ENCODE results near the gene TMC7.
A peak's percentile ranks its signal among the peaks of the same experiment; 100 is the strongest.
"Not testable (repeated sequence)": the region's sequence is repeated elsewhere in the genome, so short reads cannot be mapped to it uniquely, and the experiment has no call there.

TMC7 gene

DNA sequence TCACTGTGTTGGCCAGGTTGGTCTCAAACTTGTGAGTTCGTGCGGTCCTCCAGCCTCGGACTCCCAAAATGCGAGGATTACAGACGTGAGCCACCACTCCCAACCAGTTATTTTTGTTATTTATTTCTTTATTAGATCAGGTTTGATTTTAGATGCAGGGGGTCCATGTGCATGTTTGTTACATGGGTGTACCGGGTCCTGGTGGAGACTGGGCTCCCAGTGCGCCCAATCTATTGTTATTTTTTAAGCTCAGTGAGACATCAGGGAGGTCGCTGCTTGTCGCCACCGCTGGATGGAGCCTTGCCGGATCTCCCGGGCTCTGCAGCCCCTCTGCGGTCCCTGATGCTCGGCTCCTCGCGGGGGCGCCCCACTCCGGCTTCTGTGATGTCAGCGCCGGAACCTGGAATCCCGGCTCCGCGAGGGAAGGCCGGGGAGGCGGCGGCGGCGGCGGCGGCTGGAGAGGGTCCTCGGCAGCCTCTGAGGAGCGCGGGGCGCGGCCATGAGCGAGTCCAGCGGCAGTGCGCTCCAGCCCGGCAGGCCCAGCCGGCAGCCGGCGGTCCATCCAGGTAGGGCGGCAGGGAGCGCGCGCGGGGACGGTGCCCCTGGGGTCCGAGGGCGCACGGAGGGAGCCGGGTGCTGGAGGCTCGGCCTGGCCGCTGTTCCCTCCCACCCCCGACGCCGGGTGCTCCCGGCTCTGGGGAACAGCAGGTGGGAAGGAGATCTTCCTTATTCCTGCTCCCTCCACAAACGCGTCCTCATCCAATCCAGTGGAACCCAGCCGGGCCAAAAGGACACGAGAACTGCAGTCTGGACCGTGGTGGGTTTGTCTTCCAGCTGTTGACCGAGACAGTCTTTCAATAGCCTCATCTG is at the start of gene TMC7:
TMC7 (plus strand) TSS at position 370 of the 870 bp plus-strand sequence; CDS start at position 500, 130 bp downstream.
- peak; percentile 80 to 89 for DNase-seq

DNA sequence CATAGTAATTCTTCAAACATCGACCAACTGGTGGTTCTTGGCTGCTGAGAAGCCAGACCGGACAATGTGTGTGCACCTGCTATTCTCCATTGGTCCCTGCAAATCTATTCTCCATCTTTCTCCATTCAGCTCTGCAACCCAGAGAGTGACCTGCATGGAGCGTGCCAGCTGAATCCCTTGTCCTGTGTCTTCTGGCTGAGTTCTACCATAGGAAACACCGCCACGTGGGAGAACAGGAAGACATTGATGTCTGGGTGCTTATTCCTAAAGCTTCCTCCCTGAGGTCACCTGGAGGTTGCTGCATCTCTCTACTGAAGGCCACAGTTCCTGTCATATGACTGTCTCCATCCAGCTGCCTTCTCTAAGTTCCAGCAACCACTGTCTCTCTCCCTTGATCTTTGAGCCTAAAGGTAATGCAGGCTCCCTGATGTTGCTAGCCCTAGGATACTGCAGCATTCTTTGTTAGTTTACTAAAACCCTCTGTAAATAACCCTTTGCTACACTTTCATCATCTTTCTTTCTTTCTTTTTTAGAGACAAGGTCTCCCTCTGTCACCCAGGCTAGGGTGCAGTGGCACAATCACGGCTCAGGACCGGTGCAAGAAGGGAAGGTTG is 46.9 kb upstream of the TMC7 start:
- DNase-seq, result no peak

DNA sequence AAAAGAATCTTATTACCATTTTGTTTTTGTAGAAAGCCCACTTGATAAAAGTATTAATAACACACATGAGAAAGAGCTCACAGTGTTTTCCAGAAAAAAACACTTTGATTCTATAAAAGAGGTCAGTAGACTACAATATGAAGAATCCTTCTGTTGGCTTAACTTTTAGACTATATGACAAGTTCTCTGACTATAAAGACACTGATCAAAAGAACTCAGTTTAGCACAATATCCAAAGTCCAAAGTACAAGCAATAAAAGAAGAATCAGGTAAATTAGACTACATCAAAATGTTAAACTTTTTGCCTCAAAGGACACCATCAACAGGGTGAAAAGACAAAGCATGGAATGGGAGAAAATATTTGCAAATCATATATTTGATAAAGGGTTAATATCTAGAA is 46.3 kb upstream of the TMC7 start:
- DNase-seq, result no peak

DNA sequence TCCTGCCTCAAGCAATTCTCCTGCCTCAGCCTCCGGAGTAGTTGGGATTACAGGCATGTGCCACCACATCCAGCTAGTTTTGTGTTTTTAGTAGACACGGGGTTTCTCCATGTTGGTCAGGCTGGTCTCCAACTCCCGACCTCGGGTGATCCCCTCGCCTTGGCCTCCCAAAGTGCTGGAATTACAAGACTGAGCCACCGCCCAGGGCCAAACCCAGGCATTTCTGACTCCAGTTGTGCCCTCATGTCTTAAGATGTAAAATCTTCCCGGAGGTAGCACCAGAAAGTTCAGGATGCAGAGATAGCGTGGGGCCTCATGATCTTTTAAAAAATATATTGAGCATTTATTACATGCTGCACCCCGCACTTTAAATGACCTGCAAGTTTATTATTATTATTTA is 44.7 kb upstream of the TMC7 start:
- no peak for DNase-seq

DNA sequence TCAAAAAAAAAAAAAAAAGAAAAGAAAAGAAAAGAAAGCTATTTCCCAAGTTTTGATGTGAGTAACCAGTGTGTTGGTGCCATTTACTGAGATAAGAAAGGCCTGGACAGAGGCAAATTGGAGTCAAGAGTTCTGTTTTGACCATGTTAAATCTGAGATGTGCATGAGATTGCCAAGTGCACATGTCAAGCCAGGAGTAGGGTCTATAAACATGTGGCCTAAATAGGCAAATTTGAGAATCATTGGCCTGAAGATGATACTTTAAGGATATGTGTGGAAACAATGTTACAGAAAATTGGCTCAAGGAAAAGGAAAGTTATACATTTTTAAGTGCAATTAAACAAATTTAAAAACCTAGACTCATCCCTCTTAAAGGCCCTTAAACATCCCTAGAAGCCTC is 42.3 kb upstream of the TMC7 start:
- no peak for DNase-seq

DNA sequence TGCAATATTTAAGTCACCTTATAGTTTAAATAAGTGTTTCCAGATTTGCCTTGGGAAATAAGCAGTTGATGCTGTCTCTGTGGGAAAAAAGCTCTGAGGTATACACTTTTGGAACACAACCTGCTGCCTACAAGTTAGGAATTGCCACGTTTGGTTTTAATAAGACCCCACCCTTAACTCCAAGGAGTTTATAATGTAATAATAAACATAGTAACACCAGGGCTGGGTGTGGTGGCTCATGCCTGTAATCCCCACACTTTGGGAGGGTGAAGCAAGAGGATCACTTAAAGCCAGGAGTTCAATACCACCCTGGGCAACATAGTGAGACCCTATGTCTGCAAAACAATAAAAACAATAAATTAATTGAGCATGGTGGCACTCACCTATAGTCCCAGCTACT is 41.7 kb upstream of the TMC7 start:
- DNase-seq, result no peak

DNA sequence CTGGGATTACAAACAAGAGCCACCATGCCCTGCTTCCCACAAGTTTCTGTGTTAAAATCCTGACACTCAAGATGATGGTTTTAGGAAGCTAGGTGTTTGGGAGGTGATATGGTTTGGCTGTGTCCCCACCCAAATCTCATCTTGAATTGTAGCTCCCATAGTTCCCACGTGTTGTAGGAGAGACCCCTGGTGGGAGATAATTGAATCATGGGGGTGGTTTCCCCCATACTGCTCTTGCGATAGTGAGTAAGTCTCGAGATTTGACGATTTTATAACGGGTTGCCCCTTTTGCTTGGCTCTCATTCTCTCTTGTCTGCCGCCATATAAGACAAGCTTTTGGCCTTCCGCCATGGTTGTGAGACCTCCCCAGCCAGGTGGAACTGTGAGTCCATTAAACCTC is 40.3 kb upstream of the TMC7 start:
- DNase-seq, result no peak

DNA sequence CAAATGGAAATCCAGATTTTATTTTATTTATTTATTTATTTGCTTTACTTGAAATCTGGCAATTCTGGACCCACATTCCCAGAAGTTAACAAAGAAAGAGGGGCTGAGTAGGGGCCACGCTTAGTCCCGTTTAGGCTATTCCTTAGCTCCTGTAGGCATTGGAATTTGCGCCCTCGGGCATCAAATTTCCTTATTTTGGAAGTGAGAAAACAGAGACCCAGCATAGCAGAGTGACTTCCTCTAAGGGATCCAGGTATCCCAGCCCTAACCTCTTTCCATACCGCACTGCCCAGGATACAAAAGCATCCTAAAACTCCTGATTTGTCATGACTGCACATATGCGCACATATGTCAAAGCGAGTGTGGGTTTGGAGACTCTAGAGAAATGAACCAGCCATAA is 38.5 kb upstream of the TMC7 start:
- no peak for DNase-seq

DNA sequence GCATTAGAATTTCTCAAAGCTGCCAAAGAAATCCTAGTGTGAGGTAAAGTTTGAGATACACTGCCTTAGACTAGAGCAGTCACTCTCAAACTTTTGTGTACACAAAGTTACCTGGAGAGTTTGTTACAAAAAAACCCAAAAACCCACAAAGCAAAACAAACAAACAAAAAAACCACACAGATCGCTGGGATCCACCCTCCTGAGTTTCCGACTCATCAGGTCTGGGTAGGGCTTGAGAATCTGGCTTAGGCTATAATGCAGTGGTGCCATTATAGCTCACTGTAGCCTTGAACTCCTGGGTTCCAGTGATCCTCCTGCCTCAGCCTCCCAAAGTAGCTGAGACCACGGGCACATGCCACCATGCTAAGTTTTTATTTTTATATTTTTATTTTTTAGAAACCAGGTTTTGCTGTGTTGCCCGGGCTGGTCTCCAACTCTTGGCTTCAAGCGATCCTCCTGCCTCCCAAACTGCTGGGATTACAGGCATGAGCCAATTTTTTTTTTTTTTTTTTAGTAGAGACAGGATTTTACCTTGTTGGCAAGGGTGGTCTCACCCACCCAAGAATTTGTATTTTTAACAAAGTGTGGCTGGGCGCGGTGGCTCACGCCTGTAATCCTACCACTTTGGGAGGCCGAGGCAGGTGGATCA is 35.2 kb upstream of the TMC7 start:
- DNase-seq, result no peak

DNA sequence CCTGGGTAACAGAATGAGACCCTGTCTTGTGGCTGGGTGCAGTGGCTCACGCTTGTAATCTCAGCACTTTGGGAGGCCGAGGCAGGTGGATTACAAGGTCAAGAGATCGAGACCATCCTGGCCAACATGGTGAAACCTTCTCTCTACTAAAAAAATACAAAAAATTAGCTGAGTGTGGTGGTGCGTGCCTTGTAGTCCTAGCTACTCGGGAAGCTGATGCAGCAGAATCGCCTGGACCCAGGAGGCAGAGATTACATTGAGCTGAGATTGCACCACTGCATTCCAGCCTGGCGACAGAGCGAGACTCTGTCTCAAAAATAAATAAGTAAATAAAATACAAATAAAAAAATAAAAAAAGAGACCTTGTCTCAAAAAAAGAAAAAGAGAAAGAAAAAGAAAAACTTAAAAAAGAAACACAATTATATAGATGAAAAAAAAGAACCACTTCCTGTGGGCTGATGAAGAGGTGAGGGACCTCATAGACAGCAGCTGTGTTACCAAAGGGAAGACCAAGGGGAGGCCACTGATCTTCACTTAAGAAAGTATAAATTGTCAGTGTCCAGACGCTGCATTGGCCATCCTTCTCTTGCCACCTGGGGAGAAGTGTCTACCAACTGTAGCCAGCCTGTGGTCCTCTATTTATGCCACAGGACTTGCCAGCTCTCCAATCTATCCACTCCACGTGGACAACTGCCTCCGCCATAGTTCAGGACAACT is 33.1 kb upstream of the TMC7 start:
- DNase-seq, result no peak

DNA sequence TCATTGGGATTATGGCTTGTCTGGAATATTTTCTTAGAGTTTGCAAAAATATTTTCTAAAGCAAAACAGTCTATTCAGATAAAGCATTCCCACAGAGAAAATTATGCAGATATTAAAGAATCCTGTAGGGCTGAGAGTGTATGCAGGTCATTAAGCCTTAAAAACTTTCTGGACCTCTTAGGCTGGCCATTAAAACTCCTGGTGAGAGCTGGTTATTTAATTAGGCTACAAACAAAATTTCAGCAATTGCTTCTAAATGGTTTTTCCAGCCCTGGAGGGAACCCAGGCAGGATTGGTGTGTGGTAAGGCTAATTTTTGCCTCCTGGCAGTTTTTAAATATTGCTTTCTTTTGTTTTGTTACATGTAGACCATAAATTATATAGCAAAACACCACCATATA is 30.2 kb upstream of the TMC7 start:
- DNase-seq, result no peak

DNA sequence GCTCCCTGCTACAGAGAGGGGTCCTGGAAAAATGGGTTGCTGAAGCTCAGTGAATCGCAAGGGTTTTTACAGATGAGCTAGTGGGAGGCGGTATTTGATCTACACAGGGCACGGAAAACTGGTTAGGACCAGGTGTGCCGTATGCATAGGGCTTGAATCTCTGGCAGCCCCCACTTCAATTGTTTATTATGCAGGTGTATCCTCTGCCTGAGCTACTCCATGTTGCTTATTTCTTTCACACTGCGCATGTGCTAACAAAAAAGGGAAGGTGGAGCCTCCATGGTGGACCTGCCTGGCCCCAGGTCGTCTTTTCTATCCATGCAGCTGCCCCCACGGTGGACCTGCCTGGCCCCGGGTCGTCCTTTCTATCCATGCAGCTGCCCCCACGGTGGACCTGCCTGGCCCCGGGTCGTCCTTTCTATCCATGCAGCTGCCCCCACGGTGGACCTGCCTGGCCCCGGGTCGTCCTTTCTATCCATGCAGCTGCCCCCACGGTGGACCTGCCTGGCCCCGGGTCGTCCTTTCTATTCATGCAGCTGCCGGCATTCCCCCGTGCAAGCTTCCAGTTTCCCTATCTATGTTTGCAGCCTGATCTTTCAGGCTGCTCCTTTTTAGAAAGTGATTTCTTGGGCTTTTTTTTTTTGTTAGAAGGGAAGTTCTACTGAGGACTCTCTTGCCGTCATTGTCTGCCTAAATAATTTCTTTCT is 27.7 kb upstream of the TMC7 start:
- DNase-seq, result peak in 1 of 2 experiments; percentile 22

DNA sequence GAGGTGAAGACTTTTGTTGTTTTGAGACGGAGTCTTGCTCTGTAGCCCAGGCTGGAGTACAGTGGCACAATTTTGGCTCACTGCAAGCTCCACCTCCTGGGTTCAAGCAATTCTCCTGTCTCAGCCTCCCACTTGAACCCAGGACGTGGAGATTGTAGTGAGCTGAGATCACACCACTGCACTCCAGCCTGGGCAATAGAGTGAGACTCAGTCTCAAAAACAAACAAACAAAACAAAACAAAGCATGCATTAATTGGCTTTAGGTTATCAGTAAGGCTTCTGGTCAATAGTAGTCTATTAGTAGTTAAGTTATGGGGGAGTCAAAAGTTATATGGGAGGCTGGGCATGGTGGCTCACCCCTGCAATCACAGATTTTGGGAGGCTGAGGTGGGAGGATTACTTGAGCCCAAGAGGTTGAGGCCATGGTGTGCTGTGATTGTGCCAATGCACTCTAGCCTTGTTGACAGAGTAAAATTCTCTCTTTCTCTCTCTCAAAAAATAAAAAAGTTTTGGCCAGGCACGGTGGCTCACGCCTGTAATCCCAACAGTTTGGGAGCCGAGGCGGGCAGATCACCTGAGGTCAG is 27.0 kb upstream of the TMC7 start:
- DNase-seq, result not testable (repeated sequence)

DNA sequence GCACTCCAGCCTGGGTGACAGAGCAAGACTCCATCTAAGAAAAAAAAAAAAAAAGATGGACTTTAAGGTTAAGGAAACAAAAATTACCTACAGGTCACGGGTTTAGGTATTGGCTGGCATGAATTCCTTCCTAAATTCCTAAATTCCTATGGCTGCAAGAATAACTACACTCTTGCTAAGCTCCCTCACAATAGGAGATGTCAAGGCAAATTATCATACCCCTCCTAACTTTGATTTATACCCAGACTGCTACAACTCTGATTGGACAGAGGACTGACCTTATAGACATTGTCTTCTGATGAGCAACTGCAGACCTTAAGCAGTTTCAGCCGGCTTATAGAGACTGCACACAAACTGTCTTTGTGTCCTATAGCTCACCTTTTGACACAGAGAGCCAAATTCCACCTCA is 25.1 kb upstream of the TMC7 start:
- no peak for DNase-seq

DNA sequence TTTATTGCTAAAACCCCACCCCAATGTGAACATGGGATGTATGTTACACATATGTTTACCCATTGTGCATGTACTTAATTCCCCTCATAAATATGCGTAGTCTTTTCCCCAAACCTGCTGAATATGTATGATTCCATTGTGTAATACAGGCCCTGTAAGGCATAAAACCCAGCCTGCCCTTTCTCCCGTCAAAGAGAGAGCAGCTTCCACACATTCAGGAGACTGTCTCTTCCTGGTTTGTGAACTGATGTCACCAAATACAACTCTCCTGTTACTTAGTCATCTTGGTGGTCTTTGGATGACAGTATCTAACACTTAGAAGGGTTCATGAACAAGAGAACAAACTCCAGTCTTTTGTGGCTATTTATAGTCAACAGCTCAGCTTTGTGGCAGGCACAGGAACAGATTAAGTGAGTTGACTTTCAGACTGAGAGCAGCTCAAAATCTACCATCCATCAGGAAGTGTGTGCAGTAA is 24.7 kb upstream of the TMC7 start:
- DNase-seq, result no peak

DNA sequence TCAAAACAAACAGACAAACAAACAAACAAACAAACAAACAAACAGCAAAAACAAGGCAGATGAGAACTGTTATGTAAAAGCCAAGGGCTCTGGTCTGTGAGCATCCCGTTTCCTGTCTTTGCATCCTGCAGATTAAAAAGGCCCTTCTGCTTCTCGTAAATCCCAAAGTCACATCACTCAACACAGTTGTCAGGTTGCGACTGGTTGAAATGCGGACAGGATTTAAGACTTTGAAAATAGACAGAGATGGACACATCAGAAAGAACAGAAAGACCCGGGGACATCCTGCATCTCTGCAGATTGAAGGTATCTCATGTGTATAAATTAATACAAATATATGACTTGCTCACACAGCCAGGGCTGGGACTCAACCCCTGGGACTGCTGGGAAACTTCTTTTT is 18.2 kb upstream of the TMC7 start:
- DNase-seq, result no peak

DNA sequence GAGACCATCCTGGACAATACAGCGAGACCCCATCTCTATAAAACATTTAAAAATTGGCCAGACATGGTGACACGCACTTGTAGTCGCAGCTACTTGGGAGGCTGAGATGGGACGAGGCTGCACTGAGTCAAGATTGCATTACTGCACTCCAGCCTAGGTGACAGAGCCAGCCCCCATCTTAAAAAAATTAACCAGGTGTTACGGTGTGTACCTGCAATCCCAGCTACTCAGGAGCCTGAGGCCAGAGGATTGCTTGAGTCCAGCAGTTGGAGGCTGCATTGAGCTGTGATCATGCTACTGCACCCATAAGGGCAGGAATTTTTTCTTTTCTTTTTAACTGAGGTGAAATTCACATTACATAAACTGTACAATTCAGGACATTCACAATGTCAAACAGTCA is 16.9 kb upstream of the TMC7 start:
- DNase-seq, result no peak

DNA sequence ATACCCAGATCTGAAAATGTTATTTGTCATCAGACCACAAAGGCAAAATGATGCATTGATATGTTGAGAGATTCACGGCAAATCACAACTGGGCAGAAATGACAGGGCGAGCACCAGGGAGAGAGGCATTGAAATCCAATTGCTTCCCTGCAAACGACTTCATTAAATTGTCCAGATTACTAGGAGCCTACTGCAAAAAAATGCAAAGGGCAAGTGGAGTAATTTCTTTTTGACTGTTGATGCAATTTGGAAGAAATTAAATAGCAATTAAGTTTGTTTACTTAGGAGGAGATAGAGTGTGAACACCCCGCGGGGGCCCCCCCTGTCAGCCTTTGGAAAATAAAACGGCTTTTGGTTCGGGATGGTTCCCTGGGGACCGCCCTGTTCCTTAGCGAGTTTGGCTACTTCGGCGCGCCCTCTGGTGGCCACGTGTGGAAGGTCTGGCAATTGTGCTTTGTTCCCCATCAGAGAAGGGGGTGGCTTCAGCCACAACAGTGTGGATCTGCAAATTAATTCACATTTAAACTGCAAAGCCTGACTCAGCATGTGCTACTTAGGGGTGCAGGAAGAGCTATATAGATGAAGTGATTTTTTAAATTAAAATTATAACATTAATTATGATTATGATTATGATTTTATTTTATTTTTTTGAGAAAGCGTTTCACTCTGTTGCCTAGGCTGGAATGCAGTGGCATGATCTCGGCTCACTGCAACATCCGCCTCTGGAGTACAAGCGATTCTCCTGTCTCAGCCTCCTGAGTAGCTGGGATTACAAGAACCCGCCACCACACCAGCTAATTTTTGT is 14.5 kb upstream of the TMC7 start:
- DNase-seq, result peak; percentile 59 to 89

DNA sequence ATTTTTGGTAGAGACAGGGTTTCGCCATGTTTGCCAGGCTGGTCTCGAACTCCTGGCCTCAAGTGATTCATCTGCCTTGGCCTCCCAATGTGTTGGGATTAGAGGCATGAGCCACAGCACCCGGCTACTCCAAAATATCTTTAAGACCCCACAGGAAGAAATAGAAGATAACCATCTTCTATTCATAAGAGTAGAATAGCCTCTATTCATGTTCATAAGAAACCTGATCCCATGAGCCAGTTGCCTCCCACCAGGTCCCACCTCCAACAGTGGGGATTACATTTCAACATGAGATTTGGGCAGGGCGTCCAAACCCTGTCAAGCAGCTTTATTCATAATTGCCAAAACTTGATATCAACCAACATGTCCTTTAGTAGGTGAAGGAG is 13.9 kb upstream of the TMC7 start:
- DNase-seq, result peak in 1 of 2 experiments; percentile 27

DNA sequence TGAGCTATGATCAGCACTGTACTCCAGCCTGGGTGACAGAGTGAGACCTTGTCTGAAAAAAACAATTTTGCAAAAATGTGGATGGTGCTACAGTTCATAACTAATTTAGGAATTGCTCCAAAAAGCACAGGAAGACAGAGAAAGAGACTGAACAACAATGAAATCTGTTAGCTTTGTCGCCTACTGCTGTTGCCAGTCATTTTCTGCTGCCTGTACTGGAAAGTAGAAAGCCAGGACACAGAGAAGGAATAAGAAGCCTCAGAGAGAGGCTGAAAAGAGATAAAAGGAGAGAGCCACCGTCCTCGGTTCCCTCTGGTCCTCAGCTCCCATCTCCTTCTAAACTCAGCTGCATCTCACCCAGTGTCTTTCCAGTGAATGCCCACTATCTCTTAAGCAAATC is 8.6 kb upstream of the TMC7 start:
- DNase-seq, result no peak

DNA sequence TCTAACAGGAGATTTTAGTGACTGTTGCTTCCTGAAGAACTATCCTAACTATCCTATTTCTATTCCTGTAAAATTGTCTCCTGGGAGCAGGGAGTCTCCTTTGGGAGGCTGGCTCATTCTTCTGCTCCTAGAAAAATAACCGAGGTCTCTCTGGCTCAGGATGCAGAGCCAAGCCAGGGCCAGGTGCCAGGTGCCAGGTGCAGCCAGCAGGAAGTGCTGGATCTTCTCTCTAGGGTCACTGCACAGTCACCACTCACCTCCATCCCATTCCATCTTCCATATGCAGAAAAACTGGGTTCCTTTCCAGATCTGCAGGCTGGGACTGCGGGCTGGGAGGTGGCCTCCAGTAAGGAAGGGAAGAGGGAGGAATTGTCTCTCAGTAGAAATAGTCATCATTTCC is 3.8 kb upstream of the TMC7 start:
- DNase-seq, result no peak

Data from NCI-H524 (cell line).